ENCODE data around the gene SLC4A7.
A peak's percentile ranks its signal among the peaks of the same experiment; 100 is the strongest.
"Not testable (repeated sequence)": the region's sequence is repeated elsewhere in the genome, so short reads cannot be mapped to it uniquely, and the experiment has no call there.

SLC4A7 gene

GRCh38 chr3:27486336-27486735, 2.2 kb upstream of the SLC4A7 start:
- DNase-seq: no peak

- no peak for DNase-seq
These were observed 1.7 kb upstream of the SLC4A7 start for GRCh38 chr3:27485866-27486265.

- peak; percentile 2 for DNase-seq
These were observed 818 bp downstream of the SLC4A7 start for GRCh38 chr3:27483117-27484014.

GRCh38 chr3:27479806-27480543, 4.2 kb downstream of the SLC4A7 start:
- DNase-seq: no peak

GRCh38 chr3:27471923-27472550, 12.1 kb downstream of the SLC4A7 start:
- DNase-seq: no peak

GRCh38 chr3:27468283-27468886, 15.8 kb downstream of the SLC4A7 start:
- no peak for DNase-seq

GRCh38 chr3:27467545-27467944, 16.6 kb downstream of the SLC4A7 start:
- DNase-seq: no peak

GRCh38 chr3:27464646-27465045, 19.5 kb downstream of the SLC4A7 start:
- no peak for DNase-seq

- DNase-seq: no peak
These were observed 22.0 kb downstream of the SLC4A7 start for GRCh38 chr3:27462228-27462627.

- no peak for DNase-seq
These were observed 25.3 kb downstream of the SLC4A7 start for GRCh38 chr3:27458929-27459328.

- DNase-seq: no peak
These were observed 27.6 kb downstream of the SLC4A7 start for GRCh38 chr3:27456554-27456953.

- DNase-seq: no peak
These were observed 29.3 kb downstream of the SLC4A7 start for GRCh38 chr3:27454914-27455313.

- no peak for DNase-seq
These were observed 29.7 kb downstream of the SLC4A7 start for GRCh38 chr3:27454461-27454860.

- DNase-seq: no peak
These were observed 31.7 kb downstream of the SLC4A7 start for GRCh38 chr3:27452368-27453090.

GRCh38 chr3:27451842-27452241, 32.3 kb downstream of the SLC4A7 start:
- no peak for DNase-seq

GRCh38 chr3:27451251-27451650, 32.9 kb downstream of the SLC4A7 start:
- DNase-seq: no peak

GRCh38 chr3:27449530-27450150, 34.5 kb downstream of the SLC4A7 start:
- no peak for DNase-seq

- not testable (repeated sequence) for DNase-seq
These were observed 41.2 kb downstream of the SLC4A7 start for GRCh38 chr3:27442995-27443394.

GRCh38 chr3:27438352-27438751, 45.8 kb downstream of the SLC4A7 start:
- not testable (repeated sequence) for DNase-seq

GRCh38 chr3:27431116-27431515, 53.1 kb downstream of the SLC4A7 start:
- no peak for DNase-seq

GRCh38 chr3:27429909-27430308, 54.3 kb downstream of the SLC4A7 start:
- DNase-seq: no peak

- DNase-seq: no peak
These were observed 55.7 kb downstream of the SLC4A7 start for GRCh38 chr3:27428446-27428845.

Data from NCI-H1092 (cell line).